Activated B cell treated with CpG ODN at 0.5 μM for 24 hours (primary cell): ENCODE measurements around the gene PHACTR1. TPM values are rescaled to one million over a fixed set of nuclear protein-coding genes. Genes with fewer than 3 reads are reported as not detected.

Source experiments
- ATAC-seq: fragments of 200-7000 bp; cut with Tn5 transposase; one replicate; pipeline ENCODE4 v1.10.0; 2021; ENCODE audit warnings: low read depth, mild to moderate bottlenecking, moderate library complexity
- CTCF ChIA-PET: fragments of 350-600 bp; sonication (Branson Sonifier 250); formaldehyde crosslinking; loops from one replicate; lab custom pipeline; 2021; ENCODE audit warnings: antibody characterized with exemption; lab: Charles Lee
- POLR2A ChIA-PET: fragments of 350-600 bp; sonication (Branson Sonifier 250); formaldehyde crosslinking; loops from one replicate; lab custom pipeline; 2021; ENCODE audit warnings: antibody characterized with exemption; lab: Charles Lee
- DNase-seq: peaks from one replicate; pipeline ENCODE4 v3.0.0; 2022
- H3K27ac Mint-ChIP-seq: one replicate; pipeline ENCODE4 v1.8.0; 2020; ENCODE audit warnings: mixed read lengths
- H3K27me3 Mint-ChIP-seq: one replicate; pipeline ENCODE4 v1.8.0; 2021; ENCODE audit warnings: mixed read lengths
- H3K36me3 Mint-ChIP-seq: one replicate; pipeline ENCODE4 v1.8.0; 2021; ENCODE audit warnings: low read depth, mixed read lengths
- H3K4me1 Mint-ChIP-seq: one replicate; pipeline ENCODE4 v1.8.0; 2021; ENCODE audit warnings: mixed read lengths
- H3K4me3 Mint-ChIP-seq: one replicate; pipeline ENCODE4 v1.8.0; 2020; ENCODE audit warnings: mild to moderate bottlenecking, mixed read lengths
- H3K9me3 Mint-ChIP-seq: one replicate; pipeline ENCODE4 v1.8.0; 2020; ENCODE audit warnings: mixed read lengths
- intact Hi-C: fragments of 100-400 bp; cut with micrococcal nuclease; formaldehyde crosslinking; loops from one replicate; pipeline ENCODE4 v1.15.1; 2024
- total RNA-seq: library from RNA; stranded (reverse); gene quantifications from 2 replicates; pipeline ENCODE4 v1.2.3, GENCODE V29; 2022
- TF ChIP-seq, protein P1 (sequence below): fragments of 200-600 bp; IDR thresholded peaks from one replicate; pipeline ENCODE4 v1.8.0; 2022; ENCODE audit warnings: antibody characterized with exemption, mild to moderate bottlenecking

The PHACTR1 gene
- total RNA-seq, 1 donor from 2014 or later: 115 TPM

DNA sequence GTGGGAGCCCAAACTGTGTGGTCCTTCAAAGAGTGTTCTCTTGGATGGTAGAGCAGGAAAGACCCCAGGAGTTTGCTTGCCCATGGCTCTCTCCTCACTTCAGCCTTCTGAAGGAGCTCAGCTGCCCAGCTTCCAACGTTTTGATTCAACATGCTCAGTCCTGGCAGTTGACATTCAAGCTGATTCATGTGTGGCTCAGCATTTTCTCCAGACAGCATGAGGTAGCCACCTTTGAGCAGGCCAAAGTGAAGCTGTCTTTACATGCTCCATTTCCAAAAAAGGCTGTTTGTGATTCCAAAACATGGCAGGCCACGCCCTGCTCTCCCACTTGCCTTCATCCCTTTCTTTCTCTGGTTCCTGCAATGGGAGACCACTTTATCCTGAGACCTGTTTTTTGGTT is 331.5 kb downstream of the PHACTR1 start:
- POLR2A ChIA-PET: no interaction called here
- no peaks in the 10 kb centered on the region for H3K4me1 Mint-ChIP-seq
- intact Hi-C loops: no loop called here
- no peak overlapping the region for H3K27ac Mint-ChIP-seq
- H3K4me3 Mint-ChIP-seq: no peak overlapping the region
- ATAC-seq (no peak), DNase-seq (no peak)
- CTCF ChIA-PET: no interaction called here
- no peaks in the 10 kb centered on the region for H3K9me3 Mint-ChIP-seq
- H3K36me3 Mint-ChIP-seq: no peaks in the 10 kb centered on the region
- TF ChIP-seq, protein P1, sequence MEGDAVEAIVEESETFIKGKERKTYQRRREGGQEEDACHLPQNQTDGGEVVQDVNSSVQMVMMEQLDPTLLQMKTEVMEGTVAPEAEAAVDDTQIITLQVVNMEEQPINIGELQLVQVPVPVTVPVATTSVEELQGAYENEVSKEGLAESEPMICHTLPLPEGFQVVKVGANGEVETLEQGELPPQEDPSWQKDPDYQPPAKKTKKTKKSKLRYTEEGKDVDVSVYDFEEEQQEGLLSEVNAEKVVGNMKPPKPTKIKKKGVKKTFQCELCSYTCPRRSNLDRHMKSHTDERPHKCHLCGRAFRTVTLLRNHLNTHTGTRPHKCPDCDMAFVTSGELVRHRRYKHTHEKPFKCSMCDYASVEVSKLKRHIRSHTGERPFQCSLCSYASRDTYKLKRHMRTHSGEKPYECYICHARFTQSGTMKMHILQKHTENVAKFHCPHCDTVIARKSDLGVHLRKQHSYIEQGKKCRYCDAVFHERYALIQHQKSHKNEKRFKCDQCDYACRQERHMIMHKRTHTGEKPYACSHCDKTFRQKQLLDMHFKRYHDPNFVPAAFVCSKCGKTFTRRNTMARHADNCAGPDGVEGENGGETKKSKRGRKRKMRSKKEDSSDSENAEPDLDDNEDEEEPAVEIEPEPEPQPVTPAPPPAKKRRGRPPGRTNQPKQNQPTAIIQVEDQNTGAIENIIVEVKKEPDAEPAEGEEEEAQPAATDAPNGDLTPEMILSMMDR: no peak
- H3K27me3 Mint-ChIP-seq: no peaks in the 10 kb centered on the region

DNA sequence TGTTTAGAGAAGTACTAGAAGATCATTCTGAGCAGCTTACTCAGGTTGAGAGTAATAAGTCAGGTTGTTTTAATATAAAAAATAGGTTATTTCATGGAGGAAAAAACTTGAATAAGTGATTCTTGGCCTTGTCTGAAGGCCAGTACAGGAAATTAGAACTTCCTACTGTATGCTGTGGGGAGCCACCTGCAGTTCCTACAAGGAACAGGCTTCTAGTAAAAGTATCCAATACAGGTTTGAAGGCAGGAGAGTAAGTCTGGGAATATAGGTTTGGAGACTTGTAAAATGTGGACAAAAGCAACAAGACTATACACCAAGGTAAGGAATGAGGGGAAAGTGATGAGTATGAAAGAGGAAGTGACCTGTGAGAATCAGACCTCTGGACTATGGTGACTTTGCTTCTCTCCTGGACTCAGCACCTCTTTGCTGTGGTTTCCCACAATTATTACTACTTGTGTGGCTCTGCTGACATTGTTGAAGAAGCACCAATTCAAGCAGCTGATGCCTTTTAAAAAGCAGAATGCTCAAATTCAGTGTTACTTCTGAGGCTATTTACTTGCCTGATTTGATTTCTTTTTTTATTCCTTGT is 333.2 kb downstream of the PHACTR1 start:
- ChIA-PET POLR2A (no interaction called here), CTCF (no interaction called here)
- ATAC-seq (no peak), DNase-seq (no peak)
- intact Hi-C loops: no loop called here
- TF ChIP-seq, protein P1: no peak
- Mint-ChIP-seq H3K27me3 (no peaks in the 10 kb centered on the region), H3K36me3 (no peaks in the 10 kb centered on the region), H3K4me3 (no peak overlapping the region), H3K4me1 (no peaks in the 10 kb centered on the region), H3K27ac (no peak overlapping the region), H3K9me3 (no peaks in the 10 kb centered on the region)

DNA sequence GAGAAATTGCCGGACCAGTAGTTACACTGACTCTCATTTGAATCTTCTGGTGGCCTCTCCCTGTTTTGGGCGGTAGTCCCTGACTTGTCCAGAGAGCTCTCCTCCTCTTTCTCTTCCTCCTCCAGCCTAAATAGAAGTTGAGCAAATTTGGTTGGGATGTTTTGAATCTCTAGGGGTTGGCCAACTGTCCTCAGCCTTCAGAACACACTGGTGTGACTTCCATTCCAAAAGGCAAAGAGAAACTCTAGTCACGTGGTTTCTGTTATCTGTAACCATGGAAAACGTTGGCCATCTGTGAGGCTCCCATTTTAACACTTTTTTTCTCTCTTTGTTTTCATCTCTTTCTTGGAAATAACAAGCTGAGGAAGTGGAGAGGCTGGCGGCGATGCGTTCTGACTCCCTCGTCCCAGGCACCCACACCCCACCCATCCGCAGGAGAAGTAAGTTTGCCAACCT is 336.5 kb downstream of the PHACTR1 start:
- TF ChIP-seq, protein P1: no peak
- POLR2A ChIA-PET: no interaction called here
- DNase-seq (no peak), ATAC-seq (no peak)
- H3K36me3 Mint-ChIP-seq: no peaks in the 10 kb centered on the region
- CTCF ChIA-PET: no interaction called here
- no peaks in the 10 kb centered on the region for H3K9me3 Mint-ChIP-seq
- H3K27me3 Mint-ChIP-seq: peaks cover 2% of the 10 kb centered on the region
- no peak overlapping the region for H3K4me3 Mint-ChIP-seq
- no peak overlapping the region for H3K27ac Mint-ChIP-seq
- intact Hi-C loops: no loop called here
- H3K4me1 Mint-ChIP-seq: no peaks in the 10 kb centered on the region

- Mint-ChIP-seq H3K27me3 (peaks cover 2% of the 10 kb centered on the region), H3K4me3 (no peak overlapping the region), H3K36me3 (no peaks in the 10 kb centered on the region), H3K4me1 (no peaks in the 10 kb centered on the region), H3K9me3 (no peaks in the 10 kb centered on the region), H3K27ac (no peak overlapping the region)
- ChIA-PET POLR2A (no interaction called here), CTCF (no interaction called here)
- no peak for DNase-seq
- no peak for ATAC-seq
- intact Hi-C loops: no loop called here
- TF ChIP-seq, protein P1: no peak
Observed at GRCh38 chr6:13058051-13058450, 341.5 kb downstream of the PHACTR1 start.

GRCh38 chr6:13059026-13059425 is 342.5 kb downstream of the PHACTR1 start:
- Mint-ChIP-seq H3K36me3 (no peaks in the 10 kb centered on the region), H3K27ac (no peak overlapping the region), H3K4me1 (no peaks in the 10 kb centered on the region), H3K4me3 (no peak overlapping the region), H3K9me3 (no peaks in the 10 kb centered on the region), H3K27me3 (peaks cover 2% of the 10 kb centered on the region)
- DNase-seq (no peak), ATAC-seq (no peak)
- ChIA-PET POLR2A (no interaction called here), CTCF (no interaction called here)
- intact Hi-C loops: no loop called here
- TF ChIP-seq, protein P1: no peak
